HG02623 (cell line): ENCODE measurements around the gene EZH1.
"Not testable (repeated sequence)": the region's sequence is repeated elsewhere in the genome, so short reads cannot be mapped to it uniquely, and the experiment has no call there.

ENCODE experiments used
- ATAC-seq: cut with Tn5 transposase; IDR thresholded peaks from one replicate; pipeline ENCODE4 v1.9.1; 2021; ENCODE audit warnings: moderate library complexity; ENCODE audit not compliant: unreplicated experiment

The EZH1 gene

GRCh38 chr17:42773290-42774035, 28.6 kb upstream of the EZH1 start, which contains the start of gene VPS25:
VPS25 (plus strand) TSS chr17:42773449; CDS start chr17:42773476, 27 bp downstream.
- ATAC-seq, result peak; percentile 48

GRCh38 chr17:42772945-42773289, 28.1 kb upstream of the EZH1 start:
- no peak for ATAC-seq

GRCh38 chr17:42769964-42770363, 25.1 kb upstream of the EZH1 start:
- ATAC-seq, result not testable (repeated sequence)

- not testable (repeated sequence) for ATAC-seq
These were observed 23.2 kb upstream of the EZH1 start for GRCh38 chr17:42768006-42768405.

GRCh38 chr17:42767512-42767911, 22.7 kb upstream of the EZH1 start:
- no peak for ATAC-seq

DNA sequence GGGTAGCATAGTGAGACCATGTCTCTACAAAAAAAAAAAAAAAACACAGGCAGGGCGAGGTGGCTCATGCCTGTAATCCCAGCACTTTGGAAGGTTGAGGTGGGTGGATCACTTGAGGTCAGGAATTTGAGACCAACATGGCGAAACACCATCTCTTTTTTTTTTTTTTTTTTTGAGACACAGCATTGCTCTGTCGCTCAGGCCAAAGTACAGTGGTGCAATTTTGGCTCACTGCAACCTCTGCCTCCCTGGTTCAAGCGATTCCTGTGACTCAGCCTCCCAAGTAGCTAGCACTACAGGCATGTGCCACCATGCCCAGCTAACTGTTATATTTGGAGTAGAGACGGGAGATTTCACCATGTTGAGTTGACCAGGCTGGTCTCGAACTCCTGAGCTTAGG, 21.3 kb upstream of the EZH1 start:
- ATAC-seq, result no peak

DNA sequence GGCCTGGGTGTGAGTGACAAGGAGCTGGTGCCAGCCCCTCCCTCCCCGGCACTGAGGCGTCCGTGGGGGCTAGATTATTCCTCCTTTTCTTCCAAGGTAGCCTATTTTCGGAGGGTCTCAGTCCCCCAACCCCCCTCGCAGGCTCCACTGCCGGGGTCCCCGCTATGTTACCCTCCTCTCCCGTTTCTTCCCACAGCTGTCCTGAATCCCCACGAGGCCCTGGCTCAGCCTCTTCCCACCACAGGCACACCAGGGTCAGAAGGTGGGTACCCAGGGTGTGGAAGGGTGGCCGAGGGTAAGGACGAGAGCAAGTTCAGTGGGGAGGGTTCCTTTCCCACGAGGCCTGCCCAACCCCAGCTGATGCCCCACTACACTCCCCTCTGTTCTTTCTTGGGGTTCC, 16.8 kb upstream of the EZH1 start:
- no peak for ATAC-seq

- no peak for ATAC-seq
These were observed 16.1 kb upstream of the EZH1 start, which contains the start of gene RAMP2 for GRCh38 chr17:42760652-42761581. RAMP2 (plus strand) TSS chr17:42761227; CDS start chr17:42761262, 35 bp downstream.

- no peak for ATAC-seq
These were observed 15.3 kb upstream of the EZH1 start for GRCh38 chr17:42759982-42760651.

DNA sequence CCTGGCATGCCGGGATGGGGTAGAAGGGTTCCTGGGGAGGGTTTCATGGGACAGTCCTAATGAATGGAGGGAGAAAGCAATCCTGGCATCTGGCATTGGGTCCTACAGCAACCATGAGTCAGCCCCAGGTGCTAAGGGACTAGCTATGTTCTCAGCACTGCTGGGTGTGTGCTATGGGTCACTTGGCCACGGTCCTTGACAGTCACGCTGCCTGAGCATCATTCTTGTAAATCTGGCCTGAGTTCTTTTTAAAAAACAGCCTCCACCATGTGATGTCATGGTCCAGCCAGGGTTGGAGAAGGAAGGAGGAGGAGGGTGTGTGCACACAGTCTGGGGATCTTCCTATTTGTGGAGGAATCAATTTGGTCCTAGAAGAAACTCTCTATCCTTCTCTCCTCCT, 9.9 kb upstream of the EZH1 start:
- ATAC-seq, result no peak

DNA sequence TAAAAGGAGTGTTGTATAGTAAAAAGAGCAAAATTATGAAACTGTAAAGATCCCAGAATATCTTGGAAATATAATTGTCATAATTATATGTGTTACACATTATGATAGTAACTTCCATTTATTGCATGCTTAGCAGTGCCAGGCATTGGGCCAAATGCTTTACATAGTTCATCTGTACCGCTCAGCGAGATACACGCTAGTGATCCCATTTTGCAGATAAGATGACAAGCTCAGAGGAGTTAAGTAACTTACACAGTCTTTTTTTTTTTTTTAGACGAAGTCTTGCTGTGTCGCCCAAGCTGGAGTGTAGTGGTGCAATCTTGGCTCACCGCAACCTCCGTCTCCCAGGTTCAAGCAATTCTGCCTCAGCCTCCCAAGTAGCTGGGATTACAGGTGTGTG, 6.8 kb upstream of the EZH1 start:
- ATAC-seq, result no peak

GRCh38 chr17:42750739-42751344, 6.0 kb upstream of the EZH1 start:
- ATAC-seq, result no peak

DNA sequence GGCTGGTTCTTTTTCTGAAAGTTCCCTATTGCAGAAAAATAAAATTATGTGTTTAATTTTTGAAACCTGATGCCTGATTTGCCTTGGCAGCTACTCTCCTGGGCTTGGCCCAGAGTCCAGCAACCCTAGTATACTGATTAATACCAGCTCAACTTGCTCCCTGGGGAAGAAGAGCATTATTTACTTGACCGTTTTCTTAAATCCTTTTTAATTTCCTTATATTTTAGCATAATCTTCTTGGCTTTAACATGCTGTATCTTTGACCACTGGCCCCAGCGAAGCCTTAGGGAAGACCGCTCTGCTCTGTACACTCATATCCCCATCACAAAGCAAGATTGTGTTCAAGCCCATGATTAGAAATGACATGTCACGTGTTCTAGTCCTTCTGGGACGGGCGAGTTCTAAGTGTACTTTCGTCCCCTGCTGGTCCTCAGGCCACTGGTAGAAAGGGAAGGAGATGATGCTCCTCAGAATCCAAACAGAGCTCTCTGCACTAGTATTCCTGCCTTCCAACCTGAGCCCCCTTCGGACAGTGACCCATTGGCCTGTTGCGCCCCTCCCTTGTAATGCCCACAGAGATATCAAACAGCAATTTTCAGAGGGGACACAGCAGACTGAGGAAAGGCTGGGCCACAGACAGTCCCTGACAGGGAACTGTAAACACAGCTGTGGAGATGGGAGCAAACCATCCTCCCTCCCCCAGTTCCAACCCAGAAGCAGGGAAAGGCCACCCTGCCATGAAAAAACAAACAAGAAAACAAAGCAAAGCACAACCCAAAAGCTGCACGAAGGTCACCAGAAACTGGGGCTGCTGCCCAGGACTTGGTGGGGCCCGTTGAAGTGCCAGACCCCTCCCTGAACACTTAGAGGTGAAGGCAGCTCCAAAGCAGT, 4.3 kb upstream of the EZH1 start:
- no peak for ATAC-seq

DNA sequence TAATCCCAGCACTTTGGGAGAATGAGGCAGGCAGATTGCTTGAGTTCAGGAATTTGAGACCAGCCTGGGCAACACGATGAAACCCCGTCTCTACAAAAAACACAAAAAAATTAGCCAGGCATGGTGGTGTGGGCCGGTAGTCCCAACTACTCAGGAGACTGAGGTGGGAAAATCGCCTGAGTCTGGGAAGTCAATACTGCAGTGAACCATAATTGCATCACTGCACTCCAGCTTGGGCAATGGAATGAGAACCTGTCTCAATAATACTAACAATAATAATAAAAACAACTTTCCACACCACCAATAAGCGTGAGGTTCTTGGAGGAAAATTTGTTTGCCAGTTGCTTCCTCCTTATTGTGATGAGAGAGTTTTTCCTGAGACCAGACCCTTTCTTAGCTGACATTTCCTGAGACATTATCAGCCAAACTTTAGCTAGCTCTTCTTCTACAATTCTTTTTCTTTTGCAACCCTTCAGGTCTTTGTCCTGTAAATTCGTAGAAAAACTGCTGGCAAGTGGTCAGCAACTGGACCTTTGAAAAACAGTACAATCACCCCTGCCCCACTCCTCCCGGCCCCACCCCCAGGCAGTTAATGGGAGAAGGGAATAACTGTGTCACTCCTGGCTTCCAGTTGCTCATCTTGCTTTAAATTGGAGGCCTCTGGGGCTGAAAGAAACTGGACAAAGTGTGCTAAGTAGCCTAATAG, 3.5 kb upstream of the EZH1 start:
- no peak for ATAC-seq

GRCh38 chr17:42744283-42744805, 496 bp downstream of the EZH1 start:
- ATAC-seq, result peak; percentile 43

DNA sequence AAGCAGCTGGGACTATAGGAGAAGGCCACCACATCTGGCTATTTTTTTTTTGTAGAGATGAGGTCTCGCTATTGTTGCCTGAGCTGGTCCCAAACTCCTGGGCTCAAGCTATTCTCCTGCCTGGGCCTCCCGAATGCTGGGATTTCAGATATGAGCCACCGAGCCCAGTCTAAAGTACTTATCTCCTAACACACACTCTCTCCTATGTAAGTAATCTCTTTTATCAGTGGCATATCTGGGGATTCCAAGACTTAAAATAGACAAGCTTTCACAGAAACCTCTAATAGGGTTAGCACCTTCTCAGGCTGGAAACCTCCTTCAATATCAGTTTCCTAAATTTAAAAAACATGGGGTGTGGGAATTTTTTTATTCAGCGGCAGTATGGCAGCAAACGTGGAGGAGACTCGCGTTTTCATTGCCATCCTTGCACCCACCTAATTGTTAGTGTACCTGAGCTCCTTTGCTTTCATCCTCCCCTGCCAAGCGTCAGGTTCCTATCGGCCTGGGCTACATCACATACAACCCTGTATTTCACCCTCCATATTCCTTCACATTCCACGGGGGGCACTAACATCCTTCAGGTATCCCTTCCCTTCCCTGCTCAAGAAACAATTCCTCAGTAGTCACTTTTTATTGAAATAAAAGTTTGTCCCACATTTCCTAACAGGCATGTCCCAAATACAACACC, 1.1 kb downstream of the EZH1 start:
- ATAC-seq, result no peak

GRCh38 chr17:42742916-42743315, 1.9 kb downstream of the EZH1 start:
- not testable (repeated sequence) for ATAC-seq

DNA sequence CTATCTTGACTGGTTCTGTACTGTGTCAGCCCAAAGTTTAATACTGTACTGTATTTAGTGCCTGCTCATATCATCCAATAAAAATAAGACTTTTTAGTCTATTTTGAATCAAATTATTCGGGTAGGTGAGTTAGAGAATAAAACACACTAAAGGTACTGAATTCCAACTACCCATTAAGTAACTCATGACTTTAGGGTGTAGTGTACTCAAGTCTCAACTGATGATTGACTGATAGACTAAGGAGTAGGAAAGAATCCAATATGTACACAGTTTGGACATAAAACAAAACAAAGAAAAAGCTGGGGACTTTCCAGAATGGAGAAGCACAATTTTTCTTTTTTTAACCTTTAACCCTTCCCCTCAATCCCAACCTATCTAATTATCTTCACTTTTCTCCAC, 4.1 kb downstream of the EZH1 start:
- no peak for ATAC-seq

GRCh38 chr17:42725143-42725542, 19.7 kb downstream of the EZH1 start:
- no peak for ATAC-seq
